B cell (primary cell): Measurements from ENCODE around the gene MAGEA11.

Experiments
- CTCF ChIP-seq: fragments of 200-600 bp; IDR thresholded peaks from one replicate; pipeline ENCODE4 v1.8.0; 2022; ENCODE audit warnings: antibody characterized with exemption, mild to moderate bottlenecking
- EZH2 ChIP-seq: IDR thresholded peaks from 2 replicates; pipeline ENCODE4 v1.6.1; 2012; ENCODE audit warnings: borderline replicate concordance, low read depth, mild to moderate bottlenecking, moderate library complexity, low read length; ENCODE audit not compliant: insufficient read depth, poor library complexity, severe bottlenecking

DNA sequence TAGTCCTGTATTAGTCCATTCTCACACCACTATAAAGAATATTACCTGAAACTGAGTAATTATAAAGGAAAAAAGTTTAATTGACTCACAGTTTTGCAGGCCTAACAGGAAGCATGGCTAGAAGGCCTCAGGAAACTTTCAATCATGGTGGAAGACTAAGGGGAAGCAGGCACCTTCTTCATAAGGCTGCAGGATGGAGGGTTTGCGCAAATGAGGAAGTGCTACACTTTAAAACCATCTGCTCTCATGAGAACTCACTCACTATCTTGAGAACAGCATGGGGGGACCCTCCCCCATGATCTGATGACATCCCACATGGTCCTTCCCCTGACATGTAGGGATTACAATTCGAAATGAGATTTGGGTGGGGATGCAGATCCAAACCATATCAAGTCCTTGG is 12.1 kb upstream of the MAGEA11 start:
- TF ChIP-seq CTCF = no peak
- TF ChIP-seq EZH2 = no peak
